ENCODE measurements around the gene RAB13. TPM values are rescaled to one million over a fixed set of nuclear protein-coding genes. Genes with fewer than 3 reads are reported as not detected.
A peak's percentile ranks its signal among the peaks of the same experiment; 100 is the strongest.

RAB13 gene
- total RNA-seq, 1 experiment from 2014 or later, result 70.6 TPM

- POLR2A ChIA-PET, result interaction anchor here (0.6 kb wide), 1 partner anchor 55 kb away, joined by 5 read pairs; no protein-coding TSS in a partner anchor
- H3K9me3 ChIP-seq (ENCODE audit: control insufficient read depth, insufficient read depth, low read depth, low read length), result no peaks in the 10 kb centered on the region
- intact Hi-C loops (cut with micrococcal nuclease; ENCODE audit: unreplicated experiment), result no loop called here
- TF ChIP-seq CTCF (IDR thresholded peaks at IDR 0.05) (no peak), REST (IDR thresholded peaks at IDR 0.05; ENCODE audit: insufficient read depth in 1 of 2, low read depth in 2 of 2, low read length in 1 of 2) (no peak), POLR2AphosphoS5 (IDR thresholded peaks at IDR 0.05; ENCODE audit: low read depth, low read length) (no peak), TCF7L2 (IDR thresholded peaks at IDR 0.05; ENCODE audit: low read depth, low read length) (no peak), SIN3A (IDR thresholded peaks at IDR 0.05; ENCODE audit: borderline replicate concordance, insufficient read depth, low read depth, low read length) (no peak)
- H3K27ac ChIP-seq (ENCODE audit: low read length), result no peak overlapping the region
- in situ Hi-C loops (cut with HindIII; ENCODE audit: low pct_unique_long_range_greater_than_20kb, low sequenced_read_pairs), result no loop called here
- CTCF ChIA-PET, result interaction anchor here (0.6 kb wide), 1 partner anchor 42 kb away, joined by 3 read pairs; no protein-coding TSS in a partner anchor
- no peak overlapping the region for H3K4me3 ChIP-seq (ENCODE audit: low read depth in 2 of 2, low read length in 2 of 2)
- 0 out of 2 replicates have a peak, but pooled peaks cover 6% of the 10 kb centered on the region for H3K36me3 ChIP-seq (ENCODE audit: control insufficient read depth, insufficient read depth, low read length)
- H3K27me3 ChIP-seq (ENCODE audit: control insufficient read depth, insufficient read depth, low read length), result no peaks in the 10 kb centered on the region
- no peaks in the 10 kb centered on the region for H3K4me1 ChIP-seq (ENCODE audit: control insufficient read depth, insufficient read depth, low read length)
- no peak for DNase-seq (ENCODE audit: low read depth, low spot score)
- no TSS peak for BruUV-seq (replicated peaks)
- 0 out of 2 replicates have a peak, but pooled peaks have one; percentile 5 for ATAC-seq
Measured at GRCh38 chr1:153932156-153933131, 53.7 kb downstream of the RAB13 start.

Small RNA genes lying within 50 kb of the gene (microRNA-seq; reads per million reads assigned to microRNA genes)
- 1.6 reads per million for gene MIR6737 (ENCODE audit: unreplicated experiment)

Other genes with a start within 250 kb of the RAB13 start
- gene SLC27A3, start 210.9 kb downstream of the RAB13 start, total RNA-seq (2021; ENCODE audit: unreplicated experiment), result 8.0 TPM
- gene GATAD2B, start 63.4 kb downstream of the RAB13 start, total RNA-seq (2021; ENCODE audit: unreplicated experiment), result 47.2 TPM
- 56.2 TPM for gene DENND4B, start 39.6 kb downstream of the RAB13 start, total RNA-seq (2021; ENCODE audit: unreplicated experiment)
- gene CRTC2, start 27.7 kb downstream of the RAB13 start, total RNA-seq (2021; ENCODE audit: unreplicated experiment), result 39.3 TPM
- 158 TPM for gene SLC39A1, start 22.8 kb downstream of the RAB13 start, total RNA-seq (2021; ENCODE audit: unreplicated experiment)
- 12.3 TPM for gene CREB3L4, start 18.4 kb downstream of the RAB13 start, total RNA-seq (2021; ENCODE audit: unreplicated experiment)
- gene JTB, start 8.7 kb downstream of the RAB13 start, total RNA-seq (2021; ENCODE audit: unreplicated experiment), result 134 TPM
- gene RPS27, start 4.4 kb upstream of the RAB13 start, total RNA-seq (2021; ENCODE audit: unreplicated experiment), result 1,095 TPM
- 0.05 TPM for gene NUP210L, start 168.7 kb upstream of the RAB13 start, total RNA-seq (2021; ENCODE audit: unreplicated experiment)
- 545 TPM for gene TPM3, start 205.8 kb upstream of the RAB13 start, total RNA-seq (2021; ENCODE audit: unreplicated experiment)
- gene CFAP141, start 220.0 kb upstream of the RAB13 start, total RNA-seq (2021; ENCODE audit: unreplicated experiment), result not detected
- gene UBAP2L, start 234.6 kb upstream of the RAB13 start, total RNA-seq (2021; ENCODE audit: unreplicated experiment), result 227 TPM